GM19035 (cell line): ENCODE measurements around the gene ENC1.
A peak's percentile ranks its signal among the peaks of the same experiment; 100 is the strongest.

Experiments used
- ATAC-seq: cut with Tn5 transposase; IDR thresholded peaks from one replicate; pipeline ENCODE4 v1.9.1; 2021; ENCODE audit not compliant: unreplicated experiment

The ENC1 gene

DNA sequence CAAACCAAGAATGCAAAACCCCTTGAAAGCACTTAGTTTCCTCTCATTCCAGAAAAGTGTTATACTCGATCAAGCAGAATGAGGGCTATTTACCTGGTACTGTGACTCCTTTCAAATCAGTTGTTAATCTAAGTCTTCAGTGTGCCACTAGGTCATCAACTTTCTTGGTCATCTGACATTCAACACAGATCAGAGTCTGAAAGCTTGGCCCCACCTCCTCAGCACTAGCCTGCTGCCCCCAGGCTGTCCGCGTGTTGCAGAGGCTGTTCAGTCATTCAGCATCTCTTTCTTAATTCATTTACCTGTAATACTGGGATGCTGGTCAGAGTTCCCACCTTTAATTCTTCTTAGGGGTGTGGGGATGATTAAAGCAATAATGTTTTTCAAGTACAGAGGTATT lies 28.5 kb downstream of the ENC1 start:
- no peak for ATAC-seq

DNA sequence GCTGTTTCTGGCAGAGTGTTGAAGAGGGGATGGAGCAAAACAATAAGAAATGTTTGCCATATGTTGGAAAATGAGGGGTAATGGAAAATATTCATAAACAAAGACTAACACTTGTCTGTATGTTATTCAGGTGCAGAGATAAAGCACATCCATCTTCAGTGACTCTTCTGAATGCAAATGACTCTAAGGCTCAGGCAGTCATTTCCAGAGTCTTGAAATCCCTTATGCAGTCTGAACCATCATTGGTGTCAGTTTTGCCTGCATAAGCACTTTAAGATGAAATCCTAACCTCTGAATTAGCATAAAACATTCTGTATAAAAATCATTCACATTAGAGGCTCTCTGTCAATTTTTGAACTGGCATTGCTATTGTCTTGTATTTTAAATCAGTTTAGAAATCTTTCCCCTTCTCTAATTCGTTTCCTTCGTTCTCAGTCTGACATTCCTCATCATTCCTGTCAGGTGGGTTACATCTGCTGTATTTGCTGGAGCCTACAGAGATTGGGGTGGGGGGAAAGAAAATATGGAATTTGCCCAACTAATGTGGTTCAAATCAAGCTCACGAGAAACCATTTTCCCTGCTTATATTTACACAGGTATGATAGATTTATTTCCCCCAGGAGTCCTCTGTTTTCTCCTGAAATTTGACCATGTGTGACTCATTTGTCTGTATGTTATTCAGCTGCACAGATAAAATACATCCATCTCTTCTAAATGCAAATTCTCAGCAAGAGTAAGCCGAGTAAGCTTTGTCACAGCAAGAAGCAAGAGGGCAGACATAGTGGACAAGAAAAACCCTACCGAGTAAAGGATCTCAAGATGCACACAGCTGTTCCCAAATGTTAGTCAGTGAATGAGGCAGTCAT lies 31.6 kb downstream of the ENC1 start:
- no peak for ATAC-seq

DNA sequence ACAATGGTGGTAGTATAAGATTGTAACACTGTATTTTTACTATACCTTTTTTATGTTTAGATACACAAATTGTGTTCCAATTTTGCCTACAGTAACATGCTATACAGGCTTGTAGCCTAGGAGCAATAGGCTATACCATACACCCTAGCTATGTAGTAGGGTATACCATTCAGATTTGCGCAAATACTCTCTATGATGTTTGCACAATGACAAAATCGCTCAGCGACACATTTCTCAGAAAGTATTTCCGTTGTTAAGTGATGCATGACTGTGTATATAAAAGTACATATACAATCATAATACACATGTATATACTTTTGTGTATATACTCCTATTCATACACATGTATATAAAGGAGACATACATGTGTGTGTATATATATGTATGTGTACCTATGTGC lies 34.8 kb downstream of the ENC1 start:
- ATAC-seq, result no peak

DNA sequence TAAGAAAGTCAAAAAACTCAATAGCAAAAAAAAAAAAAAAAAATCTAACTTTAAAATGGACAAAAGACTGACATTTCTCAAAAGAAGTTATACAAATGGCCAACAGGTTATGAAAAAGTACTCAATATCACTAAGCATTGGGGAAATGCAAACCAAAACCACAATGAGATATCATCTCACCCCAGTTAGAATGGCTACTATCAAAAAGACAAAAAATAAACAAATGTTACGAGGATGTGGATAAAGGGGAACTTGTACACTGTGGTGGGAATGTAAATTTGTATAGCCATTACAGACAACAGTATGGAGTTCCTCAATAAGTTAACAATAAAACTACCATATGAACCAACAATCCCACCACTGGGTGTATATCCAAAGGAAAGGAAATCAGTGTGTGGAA lies 37.2 kb downstream of the ENC1 start:
- no peak for ATAC-seq

DNA sequence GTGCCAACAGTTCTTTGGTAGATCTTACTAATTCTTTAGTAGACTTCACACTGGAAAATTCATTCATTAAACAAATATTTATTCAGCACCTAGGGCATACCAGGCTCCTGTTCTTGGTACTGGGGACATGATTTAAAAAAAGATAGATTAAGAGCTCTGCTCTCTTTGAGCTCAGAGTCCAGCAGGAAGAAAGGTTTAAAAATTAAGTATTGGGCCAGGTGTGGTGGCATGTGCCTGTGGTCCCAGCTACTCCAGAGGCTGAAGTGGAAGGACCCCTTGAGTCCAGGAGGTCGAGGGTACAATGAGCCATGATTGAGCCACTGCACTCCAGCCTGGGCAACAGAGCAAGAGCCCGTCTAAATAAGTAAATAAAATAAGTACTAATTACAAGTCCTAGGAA lies 41.4 kb downstream of the ENC1 start:
- no peak for ATAC-seq

DNA sequence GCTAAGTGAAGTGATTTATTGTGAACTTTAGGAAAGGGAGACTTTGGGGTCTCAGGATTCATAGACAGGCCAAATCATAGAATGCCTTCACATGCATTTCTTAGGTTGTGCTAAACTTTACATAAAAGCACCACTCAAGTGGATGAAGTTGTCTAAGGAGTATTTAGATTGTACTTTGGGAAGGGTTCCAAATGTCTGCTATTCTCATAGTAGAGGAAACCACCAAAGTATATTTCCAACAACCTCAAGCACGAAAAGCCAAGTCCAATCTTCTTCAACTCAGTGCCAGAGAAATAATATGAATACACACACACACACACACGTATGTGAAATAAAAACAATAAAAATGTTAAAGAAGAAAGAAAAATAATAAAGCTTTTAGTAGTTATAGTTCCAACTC lies 41.8 kb downstream of the ENC1 start:
- ATAC-seq, result no peak

DNA sequence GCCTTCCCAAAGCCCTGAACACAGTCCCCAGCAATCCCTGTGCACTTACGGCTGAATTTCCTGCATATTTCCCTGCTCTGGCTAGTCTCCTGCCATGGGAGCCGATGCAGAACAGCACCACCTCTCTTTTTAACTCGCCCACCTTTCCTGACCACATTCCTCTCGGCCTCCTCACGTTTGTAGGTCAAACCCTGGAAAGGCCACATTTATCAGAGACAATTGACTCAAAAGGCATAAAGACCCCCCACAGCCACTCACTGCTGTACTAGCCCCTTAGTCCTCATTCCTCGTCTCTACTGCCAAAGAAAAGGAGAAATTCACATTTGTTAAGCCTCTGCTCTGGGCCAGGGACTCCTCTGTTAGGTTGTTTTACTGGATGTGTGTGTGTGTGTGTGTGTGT lies 43.6 kb downstream of the ENC1 start:
- ATAC-seq, result no peak

DNA sequence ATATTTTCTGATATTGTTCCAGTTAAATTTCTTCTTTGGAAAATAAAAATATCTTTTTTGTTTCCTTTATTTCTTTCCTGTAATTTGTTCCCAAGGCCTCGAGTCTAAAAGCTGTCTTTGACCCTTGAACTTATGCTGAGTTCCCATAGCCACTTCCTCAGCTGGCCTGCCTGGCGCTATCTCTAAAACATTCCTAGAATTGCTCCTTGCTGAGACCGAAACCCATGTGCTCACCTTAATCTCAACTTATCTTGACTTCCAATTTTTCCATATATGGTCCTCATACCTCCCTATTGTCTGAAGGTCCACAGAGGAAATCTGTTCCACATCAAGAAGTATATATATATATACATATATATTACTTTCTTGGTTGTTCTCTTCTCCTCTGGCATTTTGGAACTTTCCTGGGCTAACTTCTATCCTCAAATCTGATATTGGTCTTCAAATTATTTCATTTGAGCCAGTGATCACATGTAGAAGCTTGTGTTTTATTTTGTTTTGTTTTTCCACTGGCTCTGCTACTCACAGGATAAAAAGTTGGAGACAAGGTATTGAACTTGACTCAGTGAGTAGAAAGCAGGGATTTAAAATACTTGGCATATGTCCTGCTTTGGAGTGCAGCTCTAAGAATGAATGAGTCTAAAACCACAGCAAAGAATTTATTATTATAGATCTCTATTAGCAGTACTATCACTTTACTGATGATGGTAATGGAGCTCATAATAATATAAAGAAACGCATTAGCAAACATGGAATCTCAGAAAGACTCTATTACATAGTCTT lies 45.2 kb downstream of the ENC1 start:
- ATAC-seq, result no peak

DNA sequence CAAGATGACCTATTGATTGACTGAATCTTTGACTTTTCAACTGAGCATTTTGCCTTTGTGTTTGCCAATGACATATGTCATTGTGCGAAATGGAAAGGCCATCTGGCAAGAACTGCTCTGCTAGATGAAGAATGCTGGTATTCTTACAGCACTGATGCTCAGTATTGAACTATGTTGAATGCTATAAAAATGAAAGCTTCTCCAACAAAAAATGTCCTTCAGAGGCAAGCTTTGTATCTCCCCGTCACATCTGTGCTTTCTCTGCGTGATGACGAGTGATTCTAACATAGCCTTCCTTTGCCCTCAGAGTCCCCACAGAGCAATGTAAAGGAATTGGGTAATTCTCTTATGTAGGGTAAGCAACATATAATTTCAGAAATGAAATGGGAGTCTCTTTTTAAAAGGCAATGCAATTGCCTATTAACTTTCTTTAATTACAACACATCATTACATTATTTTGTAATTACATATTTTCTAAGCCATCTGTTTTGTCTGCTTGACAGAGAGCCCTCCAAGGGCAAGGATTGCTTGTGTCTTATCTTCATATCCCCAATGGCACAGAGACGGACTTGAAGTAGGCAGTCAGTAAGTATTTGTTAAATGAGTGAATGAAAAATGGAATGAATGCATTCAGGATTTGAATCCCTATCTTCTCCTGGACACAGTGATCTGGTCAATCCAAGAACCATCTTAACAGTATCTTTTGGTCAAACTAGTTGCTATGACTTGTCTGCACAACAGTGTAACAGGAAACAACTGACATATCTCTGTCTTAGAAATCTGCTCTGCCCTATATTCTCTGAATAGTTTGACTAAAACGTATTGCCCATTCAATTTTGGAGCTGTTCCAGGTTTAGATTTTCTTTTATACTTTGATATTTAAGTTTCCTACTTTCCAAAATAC lies 46.1 kb downstream of the ENC1 start:
- ATAC-seq, result no peak

DNA sequence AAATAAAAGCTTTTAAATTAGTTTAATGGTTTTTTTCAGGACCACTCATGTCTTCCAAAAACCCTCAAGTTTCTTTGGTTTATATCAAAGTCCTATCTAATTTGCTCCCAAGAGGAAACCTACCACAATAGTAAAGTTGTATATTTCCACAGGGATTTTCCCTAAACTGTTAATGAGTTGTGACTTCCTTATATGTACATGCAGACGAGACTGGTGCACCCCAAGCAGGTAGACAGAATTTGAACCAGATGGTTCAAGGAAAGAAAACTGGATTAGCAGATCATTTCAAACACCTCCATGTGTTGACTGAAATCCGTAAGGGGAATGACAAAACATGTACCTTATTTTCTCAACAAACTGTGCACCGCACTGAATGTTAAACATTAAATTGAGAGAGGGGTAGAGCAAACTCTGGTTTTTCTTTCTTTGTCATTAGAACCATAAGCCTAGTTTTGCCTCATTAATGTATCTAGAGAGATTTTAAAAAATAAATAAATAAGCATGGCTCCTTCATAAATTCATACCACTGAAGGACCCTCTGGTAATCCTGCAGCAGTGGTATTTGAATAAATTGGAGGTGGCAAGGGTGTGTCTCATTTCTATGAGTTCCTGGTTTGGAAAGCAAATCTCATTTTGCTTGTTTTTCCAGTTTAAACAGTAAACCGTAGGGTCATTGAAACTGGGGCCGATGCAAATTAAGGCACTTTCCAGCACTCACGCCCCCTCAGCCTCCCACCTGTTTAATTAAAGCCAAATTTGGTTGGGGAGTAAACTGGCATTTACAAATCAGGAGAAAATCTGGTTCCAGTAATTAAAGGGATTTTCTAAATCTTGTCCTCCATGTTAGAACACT lies 51.1 kb downstream of the ENC1 start:
- ATAC-seq, result no peak

DNA sequence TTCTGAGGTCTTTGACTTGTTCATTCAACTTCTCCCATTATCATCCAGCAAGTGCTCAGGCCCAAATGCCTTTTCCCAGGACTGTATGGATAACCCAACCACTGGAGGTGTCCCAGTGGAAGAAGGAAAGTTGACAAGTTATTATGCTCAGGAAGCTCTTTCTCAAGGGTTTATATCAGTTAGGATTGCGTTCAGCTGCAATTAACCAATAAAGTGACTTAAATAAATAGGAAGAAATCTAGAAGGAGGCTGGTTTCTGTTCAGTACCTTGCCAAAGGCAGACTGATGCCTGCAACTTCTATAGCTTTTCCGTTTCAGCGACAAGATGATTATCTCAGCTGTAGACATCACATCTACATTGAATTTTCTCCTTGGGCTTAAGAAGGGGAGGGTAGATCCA lies 52.1 kb downstream of the ENC1 start:
- ATAC-seq, result no peak

DNA sequence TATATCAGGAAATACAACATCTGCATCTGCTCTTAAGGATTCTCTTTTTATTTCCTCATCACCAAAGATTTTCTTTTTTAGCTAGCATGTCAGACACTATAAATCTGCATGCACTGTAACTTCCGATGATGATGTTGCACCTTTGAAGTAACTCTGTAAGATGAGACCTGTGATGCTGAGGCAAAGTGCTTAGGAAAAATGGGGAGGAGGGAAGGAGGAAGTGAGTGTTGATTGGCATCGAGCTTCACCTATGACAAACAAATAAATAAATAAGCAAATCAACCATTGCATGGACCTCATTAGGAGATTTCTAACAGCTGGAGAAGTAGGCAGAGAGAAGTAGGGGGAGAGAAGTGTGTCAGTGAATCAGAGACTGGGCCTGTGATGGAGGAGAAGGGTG lies 52.6 kb downstream of the ENC1 start:
- no peak for ATAC-seq

DNA sequence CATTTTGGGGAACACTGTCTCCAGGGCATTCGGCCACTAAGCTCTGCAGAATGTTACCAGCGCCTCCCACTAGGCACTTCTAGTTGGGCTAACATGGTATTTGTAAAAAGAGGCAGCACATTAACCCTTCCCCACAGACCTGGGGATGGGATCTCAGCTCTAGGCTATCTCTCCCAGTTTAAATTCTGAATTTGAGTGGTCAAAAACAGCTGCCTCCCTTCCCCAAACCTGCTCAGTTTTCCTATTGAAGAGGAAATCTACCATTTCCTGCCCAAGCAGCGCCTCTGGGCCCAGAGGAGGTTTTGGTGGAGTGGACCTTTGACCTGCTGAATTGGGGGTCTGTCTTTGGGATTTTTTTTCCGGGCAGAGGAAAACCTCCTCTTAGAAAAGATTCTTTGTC lies 53.2 kb downstream of the ENC1 start:
- no peak for ATAC-seq

DNA sequence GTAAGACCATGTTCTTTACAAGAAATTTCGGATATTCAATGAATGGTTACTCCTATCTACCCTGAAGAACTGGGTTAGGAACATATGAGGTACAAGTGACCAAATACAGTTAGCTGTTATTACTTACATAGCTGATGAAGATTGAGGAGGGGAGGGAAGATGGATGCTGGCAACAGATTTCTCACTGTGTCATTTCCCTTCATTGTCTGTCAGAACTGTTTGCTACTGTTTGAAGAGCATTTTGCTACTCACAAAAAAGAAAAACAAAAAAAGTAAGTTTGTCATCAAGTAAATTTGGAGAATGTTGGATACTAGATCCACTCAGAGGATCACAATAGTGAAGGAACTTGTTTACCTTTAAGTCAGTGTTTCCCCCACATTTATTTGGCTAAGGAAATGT lies 53.7 kb downstream of the ENC1 start:
- no peak for ATAC-seq

DNA sequence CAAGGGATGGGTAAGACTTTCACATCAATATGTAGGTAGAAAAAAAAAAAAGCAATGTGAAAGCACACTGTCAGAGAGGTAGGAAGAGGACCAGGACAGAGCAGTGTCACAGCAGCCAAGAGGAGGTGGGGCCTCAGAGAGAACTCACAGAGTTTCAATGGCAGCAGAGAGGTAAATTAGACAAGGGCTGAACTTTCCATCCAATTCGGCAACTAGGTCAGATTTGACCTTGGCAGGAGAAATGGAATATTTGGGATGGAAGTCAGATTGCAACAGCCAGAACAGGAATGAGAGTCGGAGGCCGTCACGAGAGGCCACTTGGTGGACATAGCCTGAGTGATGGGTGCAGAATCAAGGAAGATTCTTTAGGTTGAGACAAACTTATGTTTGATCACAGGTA lies 57.7 kb downstream of the ENC1 start:
- no peak for ATAC-seq

DNA sequence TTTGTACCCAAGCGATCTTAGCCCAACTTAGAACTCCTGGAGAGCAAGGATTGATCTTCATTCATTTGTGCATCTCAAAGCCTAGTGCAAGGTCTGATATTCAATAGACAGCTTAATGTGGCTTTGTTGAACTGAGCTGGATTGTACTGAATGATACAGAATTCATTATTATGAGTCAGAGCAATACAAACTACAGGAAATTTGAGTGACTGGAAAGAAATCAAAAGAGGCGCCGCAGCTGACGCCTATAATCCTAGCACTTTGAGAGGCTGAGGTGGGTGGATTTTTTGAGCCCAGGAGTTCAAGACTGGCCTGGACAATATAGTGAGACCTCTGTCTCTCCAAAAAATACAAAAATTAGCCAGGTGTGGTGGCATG lies 58.6 kb downstream of the ENC1 start:
- ATAC-seq, result no peak

DNA sequence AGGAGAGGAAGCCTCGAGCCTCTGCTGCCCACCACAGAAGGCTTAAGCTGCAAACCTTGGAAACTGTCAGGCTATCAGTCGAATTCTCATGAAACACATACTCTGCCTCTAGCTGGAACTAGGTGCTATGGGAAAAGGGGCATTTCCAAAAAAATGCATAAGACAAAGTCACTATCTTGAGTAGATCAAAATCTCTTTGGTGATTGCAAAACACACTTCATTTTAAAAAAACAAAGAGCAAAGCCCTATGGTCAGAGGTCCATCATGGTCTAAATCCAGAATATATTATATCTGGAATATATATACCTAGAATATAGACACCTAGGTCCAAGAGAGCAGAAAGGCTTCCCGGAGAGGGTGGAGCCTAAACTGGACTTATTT lies 59.8 kb downstream of the ENC1 start:
- no peak for ATAC-seq

DNA sequence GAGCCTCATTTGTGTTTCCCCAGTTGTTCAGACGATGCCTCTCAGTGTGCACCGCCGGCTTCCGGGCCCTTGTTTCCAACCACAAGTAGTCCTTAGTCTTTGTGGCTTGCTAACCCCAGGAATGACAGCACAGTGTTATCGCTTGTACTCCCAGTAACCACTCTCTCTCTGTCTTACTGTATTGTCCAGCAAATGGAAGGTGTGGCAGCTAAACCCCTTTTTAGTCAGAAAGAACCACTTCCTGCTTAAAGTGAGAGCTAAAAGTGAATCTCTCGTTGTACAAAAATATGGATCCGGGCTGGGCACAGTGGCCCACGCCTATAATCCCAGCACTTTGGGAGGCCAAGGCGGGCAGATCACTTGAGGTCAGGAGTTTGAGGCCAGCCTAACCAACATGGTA lies 61.3 kb downstream of the ENC1 start:
- peak; percentile 62 for ATAC-seq

DNA sequence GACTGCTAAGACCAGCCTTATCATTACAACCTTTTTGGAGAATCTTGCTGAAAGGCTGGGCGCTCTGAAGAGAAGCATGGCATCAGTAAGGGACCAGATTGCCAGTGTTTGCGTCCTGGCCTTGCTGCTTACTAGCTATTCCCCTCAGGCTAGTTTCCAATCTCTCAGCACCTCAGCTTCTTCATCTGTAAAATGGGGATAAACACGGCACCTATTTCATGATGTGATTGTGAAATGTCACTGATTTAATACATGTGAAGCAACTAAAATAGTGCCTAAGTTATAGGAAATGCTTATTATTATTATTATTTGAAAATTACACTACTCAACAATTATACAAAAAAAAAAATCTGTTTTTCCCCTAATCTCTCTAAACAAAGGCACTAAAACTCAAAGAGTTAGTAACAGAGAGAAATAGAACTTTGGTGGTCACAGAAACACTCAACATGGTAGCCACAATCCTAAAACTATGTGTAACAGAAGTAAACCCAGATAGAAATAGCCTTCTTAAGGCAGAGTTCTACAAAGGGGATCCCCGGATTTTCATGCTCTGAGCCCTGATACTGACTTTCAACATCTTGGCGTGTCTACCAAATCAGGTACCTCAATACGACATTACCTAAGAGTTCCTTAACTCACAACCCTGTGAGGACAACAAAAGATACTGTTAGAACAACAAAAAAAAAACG lies 62.0 kb downstream of the ENC1 start:
- peak; percentile 45 for ATAC-seq
